GM21825 (cell line): Measurements from ENCODE around the gene KIF26B.
"Not testable (repeated sequence)": the region's sequence is repeated elsewhere in the genome, so short reads cannot be mapped to it uniquely, and the experiment has no call there.

Experiments used
- ATAC-seq: cut with Tn5 transposase; IDR thresholded peaks from one replicate; pipeline ENCODE4 v1.9.1; 2021; ENCODE audit warnings: mild to moderate bottlenecking, moderate library complexity; ENCODE audit not compliant: unreplicated experiment

The KIF26B gene

DNA sequence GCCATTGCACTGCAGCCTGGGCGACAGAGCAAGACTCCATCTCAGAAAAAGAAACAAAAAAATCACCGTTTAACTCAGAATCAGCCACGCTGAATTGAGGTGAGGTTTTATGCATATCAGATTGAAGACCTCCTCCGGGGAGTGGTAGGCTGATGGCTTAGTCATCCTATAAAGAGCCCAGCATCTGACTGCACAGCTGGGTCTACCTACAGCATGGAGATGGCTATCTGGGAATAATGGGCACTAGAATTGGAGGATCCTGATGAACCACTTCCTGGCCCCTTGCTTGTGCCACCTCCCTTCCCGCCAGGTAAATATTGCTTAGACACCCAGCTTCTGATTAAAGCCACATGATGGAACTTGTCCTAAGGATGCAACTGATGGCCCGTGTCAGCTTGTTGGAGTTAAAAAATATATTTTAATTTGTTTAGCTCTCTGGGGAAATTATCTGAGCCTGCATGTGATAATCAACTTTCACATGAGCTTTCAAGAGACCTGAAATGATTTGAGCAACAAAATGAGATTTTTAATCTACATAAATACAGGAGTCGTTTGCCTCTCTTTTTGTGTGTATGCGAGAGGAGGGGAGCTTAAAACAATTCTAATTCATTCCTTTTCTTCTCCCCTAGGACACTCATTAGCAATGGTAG, 157.2 kb downstream of the KIF26B start:
- ATAC-seq: no peak

DNA sequence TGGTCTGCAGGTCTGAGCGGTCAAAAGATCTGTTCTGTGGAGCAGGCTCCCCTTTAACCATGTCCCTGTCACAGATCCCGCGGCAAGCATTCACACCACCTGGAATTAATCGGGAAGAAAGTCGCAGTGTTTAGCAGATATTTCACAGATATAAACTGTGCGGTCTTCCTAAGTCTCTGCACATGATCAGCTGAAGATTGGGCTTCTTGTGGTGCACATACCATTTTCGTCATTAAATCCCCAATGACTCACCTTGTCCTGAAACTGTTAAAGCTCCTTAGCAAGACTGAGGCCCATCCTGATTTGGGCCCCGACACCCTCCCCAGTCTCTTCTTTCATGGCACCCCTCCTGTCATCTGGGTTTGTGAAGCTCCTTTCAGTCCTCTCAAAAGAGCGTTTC, 158.8 kb downstream of the KIF26B start:
- no peak for ATAC-seq

DNA sequence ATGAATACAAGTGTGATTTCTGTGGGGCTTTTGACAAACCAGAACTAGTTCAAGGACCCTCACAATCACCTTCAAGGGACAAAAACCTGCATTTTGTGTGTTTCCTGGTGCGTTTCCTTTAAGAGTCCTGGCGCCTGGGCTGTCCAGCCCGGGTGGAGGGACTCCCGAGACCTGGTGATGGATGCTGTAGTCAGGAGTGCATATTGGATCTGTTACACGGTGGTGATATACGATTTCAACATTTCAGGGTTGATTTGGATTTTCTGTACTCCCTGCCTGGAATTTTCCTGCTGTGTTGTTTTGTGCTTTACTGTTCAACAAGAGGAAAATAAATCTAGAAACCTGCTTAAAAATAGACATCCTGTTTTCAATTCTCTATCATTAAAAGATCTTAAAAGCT, 162.0 kb downstream of the KIF26B start:
- no peak for ATAC-seq

DNA sequence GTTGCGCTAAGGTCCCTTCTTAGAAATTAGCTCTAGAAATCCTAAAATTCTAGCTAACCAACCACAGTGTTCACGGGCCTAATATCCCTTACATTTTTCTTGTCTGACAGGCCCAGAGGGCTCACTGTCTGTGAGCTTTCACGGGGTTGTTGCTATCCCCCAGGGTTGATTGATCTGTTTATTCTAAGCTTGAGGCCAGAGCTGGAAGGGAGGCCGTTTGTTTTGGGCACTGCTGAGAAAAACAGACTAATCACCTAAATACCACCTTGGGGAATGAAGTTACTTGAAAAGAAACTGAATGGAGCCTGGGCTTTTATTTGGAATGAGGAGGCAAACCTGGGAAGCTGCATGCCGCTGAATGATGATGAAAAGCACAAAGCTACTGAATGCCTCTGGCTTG, 162.4 kb downstream of the KIF26B start:
- ATAC-seq: no peak

DNA sequence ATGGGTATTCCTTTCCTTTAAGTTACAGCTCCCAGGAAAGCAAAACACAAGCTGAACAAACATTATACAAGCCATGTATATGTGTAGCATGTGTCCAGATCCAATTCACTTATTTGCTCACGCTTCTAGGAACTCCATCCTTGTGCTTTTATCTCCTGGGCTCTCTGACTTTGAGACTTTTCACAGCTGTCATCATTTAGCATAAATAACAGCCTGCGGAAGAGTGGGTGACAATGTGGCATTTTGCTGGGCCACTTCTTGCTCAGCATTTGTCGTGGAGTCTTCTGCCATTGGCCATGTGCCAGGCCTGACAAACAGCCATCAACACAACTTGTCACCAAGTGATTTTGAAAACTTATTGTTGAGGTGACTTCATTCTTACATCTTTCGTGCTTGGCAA, 164.3 kb downstream of the KIF26B start:
- ATAC-seq: no peak

DNA sequence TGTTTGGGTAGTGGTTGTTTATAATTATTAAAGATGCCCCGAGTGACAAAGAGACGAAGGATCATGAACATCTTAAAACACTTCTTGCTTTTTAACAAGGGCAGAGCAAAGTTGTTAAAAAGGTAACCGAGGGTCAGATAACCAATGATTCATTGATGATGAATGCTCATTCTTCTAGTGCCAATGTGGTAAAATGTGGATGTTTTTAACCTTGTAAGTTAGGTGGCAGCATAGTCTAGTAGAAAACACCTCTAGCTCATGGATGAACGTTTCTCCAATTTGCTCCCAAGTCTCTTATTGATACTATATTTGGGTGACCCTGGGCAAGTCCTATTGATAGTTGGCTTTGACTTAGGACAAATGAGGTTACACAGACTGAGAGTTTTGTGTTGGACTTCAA, 167.9 kb downstream of the KIF26B start:
- no peak for ATAC-seq

DNA sequence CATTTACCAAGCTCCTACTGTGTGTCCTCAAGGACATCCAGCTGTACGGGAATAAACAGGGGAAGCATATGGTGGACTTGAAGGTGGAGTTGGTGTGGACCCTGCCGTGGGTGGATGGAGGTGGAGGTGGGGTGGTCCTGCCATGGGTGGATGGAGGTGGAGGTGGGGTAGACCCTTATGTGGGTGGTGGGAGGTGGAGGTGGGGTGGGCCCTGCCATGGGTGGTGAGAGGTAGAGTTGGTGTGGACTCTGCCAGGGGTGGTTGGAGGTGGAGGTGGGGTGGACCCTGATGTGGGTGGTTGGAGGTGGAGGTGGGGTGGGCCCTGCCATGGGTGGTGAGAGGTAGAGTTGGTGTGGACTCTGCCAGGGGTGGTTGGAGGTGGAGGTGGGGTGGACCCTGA, 169.0 kb downstream of the KIF26B start:
- not testable (repeated sequence) for ATAC-seq

DNA sequence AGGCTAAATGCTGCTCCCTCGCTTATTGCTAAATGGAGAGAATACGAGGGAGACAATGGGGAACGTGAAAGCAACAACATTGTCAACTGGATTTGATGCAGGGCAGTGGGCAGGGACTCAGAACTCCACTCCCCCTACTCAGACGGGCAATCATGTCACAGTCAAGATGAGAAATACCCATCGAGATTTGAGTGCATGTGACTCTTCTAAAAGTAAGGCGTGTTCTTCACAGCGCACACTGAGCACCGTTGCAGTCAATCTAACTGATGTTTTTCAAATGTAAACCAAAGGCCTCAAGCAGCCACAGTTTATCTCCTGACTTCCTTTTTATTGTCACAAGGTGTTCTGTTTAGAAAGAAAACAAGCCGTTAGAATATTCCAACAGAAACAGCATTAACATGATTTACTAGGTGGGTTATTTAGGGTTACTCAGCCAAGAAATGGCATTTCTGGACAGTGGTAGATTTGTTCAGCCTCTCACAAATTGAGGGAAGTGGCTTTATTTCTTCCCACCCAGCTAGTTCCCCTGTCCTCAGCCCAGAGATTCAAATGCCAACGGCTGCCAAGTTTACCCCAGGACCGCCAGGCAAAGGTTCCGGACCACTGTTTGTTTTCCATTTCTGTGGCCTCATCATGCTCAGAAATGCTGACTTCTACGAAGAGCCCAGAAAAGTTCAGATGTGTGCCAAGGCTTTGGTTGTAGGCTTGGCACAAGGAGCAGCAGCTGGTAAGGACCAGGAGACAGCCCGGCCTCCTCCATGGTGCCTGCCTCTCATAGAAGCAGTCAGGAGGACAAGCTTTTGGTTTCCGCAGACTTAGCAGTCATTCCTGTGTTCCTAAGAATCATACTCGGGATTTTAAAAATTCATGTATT, 171.4 kb downstream of the KIF26B start:
- no peak for ATAC-seq

DNA sequence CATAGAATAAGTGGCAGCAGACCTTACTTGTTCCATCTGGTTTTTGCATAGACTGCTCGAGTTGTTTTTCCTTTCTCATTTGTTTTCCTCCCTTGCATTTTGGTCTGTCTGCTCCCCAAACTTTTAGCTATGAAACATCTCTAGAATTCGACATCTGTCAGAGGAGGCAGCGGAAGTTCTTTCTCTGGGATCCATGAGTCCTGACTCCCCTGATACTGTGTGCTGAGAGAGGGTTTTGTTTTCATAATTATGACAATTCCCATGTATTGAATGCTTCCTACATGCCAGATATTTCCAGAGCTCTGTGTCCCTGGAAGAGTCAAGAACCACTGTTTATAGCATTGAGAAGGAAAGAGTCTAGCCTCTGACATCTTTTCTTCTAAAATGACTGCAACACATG, 172.6 kb downstream of the KIF26B start:
- ATAC-seq: no peak

DNA sequence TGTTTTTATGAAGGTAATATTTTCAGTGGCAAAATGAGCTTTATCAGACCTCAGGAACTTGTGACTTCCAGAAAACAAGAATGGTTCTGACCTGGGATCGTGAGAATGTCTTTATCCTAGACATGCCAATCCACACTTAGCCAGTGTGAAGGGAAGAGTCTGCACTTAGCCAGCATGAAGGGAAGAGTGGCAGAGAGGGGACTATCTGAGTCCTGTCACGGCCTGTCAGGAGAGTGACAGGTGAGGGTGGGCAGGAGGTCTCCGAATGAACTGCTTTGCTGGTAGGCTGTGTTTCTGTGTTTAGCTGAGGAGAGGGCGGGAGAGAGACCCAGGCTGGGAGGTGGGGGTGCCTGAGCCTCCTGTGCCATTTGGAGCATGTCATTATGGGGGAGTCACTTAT, 173.1 kb downstream of the KIF26B start:
- ATAC-seq: no peak

DNA sequence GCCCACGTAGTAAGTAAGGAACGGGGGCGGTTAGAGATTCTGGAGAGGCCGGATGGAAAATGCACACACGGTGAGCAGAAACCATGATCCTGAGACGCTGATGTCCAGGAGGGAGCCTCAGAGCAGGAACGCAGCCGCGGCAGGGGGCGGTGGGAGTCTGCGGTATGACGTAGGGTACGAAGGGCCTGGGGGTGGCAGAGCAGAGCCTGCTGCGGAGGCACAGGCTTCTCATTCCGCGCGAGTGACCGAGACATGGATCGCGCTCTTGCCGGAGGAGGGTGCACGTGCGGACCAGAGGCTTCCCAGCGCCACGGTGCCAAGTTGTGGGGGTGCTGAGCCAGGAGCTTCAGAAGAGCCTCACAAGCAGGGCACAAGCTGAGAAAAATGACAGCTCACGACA, 176.2 kb downstream of the KIF26B start:
- no peak for ATAC-seq

DNA sequence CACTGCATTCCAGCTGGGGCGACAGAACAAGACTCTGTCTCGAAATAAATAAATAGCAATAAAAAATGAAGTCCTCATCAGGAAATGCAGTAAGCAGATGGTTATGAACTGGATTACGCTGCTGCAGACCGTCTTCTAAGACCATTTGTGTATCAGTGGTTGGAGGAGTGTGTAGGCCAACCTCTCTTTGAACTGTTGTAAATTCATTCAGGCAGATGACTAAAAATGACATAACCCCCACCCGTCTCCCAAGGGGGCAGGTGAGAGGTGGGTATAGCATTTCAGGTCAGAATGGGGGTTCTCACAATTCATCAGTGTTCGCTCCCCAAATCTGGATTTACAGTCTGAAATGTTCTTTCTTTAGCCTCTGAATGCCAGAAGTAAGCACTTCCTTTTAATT, 177.3 kb downstream of the KIF26B start:
- no peak for ATAC-seq

DNA sequence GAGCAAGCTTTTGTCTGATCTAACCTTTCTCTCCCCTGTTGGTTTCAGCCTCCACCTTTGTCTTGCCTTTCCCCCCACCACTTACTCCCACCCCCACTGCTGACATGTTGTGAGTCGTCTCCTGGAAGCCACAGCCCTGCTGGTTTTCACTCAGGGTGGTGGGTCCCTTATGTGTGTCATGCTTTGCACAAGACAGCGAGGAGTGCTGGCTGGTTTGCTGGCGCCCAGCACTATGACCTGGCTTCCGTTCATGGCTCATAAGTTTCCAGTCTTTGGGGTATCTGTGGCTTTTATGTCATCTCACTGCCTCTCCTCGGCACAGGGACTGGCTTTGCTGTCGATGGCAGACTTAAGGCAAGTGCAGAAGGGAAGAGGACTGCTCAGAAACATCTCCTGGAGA, 177.7 kb downstream of the KIF26B start:
- no peak for ATAC-seq

DNA sequence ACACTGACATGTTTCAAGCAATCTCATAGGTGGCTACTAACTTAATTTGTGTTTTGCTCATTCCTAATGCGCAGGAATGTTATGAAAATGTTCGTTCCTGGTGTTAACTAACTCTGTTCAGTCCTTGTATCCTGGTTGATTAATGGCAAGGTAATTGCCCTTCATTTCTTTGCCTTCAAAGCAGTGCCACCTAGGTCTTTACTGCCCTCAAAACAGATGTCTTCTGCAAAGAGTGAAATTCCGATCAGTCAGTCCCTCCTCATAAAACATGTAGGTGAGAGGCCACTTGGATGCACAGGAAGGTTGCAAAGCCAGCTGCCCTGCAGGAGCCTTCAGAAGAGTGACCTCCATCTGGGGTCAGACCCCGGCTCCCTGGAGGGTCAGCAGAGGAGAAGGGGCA, 179.4 kb downstream of the KIF26B start:
- ATAC-seq: no peak

DNA sequence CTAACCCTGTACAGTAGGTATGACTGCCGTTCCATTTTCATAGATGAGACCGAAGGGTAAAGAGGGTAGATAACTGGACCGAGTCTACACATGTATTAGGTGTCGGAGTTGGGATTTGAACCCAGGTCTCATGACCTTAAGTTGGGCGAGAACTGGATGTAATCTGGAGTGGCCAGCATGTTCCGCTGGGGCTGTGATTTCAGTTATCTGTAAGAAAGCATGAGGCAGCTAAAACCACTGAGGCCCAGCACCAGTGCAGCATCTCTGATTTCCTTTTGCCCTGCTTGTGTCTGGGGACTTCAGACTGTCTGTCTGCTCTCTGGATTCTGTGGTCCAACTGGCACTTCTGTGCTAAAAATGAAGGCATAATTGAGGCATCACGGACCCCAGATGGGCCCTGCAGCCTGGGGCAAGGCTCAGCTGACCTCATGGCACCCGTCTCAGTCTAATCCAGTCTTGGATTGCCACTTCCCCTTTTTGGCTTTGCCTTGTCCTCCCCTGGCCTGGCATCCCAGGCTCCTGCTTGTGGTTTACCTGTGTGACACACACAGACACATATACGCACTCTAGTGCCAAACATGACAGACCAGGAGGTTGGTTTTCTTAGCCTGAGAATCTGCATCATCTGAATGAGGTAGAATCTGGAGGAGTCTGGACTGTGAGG, 180.2 kb downstream of the KIF26B start:
- no peak for ATAC-seq

DNA sequence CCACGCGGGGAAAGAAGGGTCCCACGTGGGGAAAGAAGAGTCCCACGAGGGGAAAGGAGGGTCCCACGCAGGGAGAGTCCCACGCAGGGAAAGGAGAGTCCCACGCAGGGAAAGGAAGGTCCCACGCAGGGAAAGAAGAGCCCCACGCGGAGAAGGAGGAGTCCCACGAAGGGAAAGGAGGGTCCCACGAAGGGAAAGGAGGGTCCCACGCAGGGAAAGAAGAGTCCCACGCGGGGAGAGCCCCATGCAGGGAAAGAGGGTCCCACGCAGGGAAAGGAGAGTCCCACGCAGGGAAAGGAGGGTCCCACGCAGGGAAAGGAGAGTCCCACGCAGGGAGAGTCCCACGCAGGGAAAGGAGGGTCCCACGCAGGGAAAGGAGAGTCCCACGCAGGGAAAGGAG, 180.9 kb downstream of the KIF26B start:
- not testable (repeated sequence) for ATAC-seq

DNA sequence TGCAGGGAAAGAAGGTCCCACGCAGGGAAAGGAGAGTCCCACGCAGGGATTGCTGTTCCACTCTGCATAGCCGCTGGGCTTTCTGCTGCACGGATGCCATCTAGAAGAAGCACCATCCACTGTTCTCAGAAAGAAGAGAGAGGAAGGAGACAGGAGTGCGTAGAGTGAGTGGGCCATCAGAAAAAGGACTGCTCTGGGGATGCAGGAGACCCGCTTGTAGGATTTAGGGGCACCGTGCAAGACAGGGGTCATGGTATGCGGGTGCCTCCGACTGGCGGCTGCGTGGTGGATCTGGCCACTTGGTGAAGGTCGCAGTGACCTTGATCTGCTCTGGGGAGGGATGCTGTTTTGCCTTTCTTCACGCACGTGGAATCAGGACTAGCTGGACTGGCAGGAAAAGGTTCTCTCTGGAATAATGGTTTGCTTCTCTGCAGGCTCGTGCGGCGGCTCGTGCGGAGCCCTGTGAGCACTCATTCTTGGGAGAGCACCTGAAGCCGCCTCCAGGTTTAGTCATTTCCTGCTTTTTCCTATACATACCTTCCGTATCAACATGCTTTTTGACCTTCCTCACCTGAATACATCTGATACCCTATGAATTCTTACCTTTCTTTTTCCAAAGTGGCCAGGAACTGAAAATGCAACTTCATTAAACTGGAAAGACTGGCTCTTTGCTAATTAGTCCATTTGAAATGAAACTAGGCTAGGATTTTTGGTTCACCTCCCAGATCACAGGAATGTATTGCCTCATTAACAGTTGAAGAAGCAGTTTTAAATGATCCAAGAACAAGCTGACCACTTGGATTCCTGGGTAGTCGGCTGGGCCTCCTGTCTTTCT, 181.6 kb downstream of the KIF26B start:
- no peak for ATAC-seq

DNA sequence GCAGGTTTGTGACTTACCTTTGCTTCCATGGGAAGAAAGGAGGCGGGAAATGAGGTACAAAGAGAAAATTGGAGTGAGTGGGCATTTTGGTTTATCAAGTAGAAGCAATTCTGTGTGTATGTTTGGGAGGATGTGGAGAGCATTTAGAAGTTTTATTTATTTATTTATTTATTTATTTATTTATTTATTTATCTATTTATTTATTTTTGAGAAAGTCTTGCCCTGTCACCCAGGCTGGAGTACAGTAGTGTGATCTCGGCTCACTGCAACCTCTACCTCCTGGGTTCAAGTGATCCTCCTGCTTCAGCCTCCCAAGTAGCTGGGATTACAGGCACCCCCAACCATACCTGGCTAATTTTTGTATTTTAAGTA, 182.2 kb downstream of the KIF26B start:
- ATAC-seq: not testable (repeated sequence)

DNA sequence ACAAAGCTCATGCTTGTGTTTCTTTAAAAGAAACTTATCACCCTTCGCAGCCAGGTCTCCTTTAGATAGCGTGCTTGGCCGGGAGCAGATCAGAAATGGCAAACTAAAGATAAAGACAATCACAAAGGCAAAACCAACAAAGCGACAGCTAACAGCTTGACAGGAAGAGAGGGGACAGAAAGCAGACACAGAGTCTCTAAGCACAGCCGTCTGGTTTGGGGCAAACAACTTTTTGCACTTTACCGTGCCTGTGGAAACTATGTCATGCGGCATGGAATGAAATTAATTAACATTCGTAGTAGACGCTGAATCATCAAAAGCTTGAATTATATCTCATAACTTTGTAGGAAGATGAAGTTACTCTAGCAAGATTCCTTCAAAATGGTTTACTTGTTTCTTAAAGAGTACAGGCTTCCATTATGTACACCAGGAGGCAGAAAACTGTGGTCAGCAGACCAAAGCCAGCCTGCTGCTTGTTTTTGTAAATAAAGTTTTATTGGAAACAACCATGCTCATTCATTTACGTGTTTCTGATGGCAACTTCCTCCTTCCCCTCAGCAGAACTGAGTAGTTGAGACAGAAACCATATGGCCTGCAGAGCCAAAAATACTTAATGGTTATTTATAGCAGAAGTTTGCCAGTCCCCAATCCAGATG, 183.2 kb downstream of the KIF26B start:
- no peak for ATAC-seq

DNA sequence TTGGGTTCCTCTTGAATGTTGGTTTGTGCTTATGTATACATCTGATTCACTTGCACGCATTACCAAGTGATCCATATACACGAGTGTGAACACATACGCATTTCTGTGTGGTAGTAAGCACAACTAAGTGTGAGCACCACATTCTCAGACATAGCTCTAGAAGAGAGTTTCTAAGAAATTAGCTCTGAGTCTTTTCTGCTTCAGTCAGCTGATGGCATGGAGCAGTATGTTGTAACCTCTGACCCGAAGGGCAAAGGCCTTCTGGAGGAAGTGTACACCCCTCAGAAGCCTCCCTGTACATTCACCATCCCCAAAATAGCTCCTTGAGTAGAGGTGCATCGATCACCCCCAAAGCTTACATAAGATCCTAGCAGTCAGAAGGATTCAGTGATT, 183.7 kb downstream of the KIF26B start:
- ATAC-seq: no peak

DNA sequence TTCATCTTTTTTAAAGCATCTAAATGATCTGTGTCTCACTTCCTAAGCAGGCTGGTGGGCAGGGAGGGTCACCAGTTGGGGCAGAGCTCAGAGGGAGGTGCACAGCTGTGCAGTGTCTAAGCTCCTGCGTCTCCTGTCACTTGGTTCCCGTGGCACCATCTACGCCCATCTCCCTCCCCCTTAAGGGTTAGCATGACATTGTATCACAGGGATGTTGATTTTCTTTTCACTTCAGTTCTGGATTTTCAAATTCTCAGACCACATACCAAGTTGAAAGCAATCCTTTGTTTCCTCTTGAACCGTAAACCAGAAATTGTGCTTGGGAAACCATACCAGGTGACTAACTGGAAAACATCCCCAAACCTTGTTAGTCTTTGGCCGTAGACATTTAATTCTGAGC, 187.0 kb downstream of the KIF26B start:
- ATAC-seq: no peak
